ENCODE results near the gene SYNGAP1.

Gene SYNGAP1

DNA sequence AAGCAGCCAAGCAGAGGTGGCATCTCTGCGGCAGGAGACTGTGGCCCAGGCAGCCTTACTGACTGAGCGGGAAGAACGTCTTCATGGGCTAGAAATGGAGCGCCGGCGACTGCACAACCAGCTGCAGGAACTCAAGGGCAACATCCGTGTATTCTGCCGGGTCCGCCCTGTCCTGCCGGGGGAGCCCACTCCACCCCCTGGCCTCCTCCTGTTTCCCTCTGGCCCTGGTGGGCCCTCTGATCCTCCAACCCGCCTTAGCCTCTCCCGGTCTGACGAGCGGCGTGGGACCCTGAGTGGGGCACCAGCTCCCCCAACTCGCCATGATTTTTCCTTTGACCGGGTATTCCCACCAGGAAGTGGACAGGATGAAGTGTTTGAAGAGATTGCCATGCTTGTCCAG lies 15.0 kb upstream of the SYNGAP1 start:
- DNase-seq (ENCODE audit: low read depth): no peak

DNA sequence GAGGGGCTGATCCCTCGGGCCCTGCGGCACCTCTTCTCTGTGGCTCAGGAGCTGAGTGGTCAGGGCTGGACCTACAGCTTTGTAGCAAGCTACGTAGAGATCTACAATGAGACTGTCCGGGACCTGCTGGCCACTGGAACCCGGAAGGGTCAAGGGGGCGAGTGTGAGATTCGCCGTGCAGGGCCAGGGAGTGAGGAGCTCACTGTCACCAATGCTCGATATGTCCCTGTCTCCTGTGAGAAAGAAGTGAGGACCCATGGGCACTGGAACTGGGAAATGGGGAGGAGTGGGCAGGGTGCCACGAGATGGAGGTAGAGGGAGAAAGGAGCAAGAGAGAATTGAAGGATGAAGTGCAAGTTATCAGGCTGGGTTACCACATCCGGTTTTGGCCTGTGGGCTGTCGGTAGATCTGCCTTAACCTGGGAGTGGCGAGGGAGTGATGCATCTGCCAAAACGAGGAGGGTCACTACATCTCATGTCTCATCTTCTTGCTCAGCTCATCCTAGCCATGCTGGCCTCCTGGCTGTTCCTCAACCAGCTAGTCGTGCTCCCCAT lies 14.4 kb upstream of the SYNGAP1 start:
- DNase-seq (ENCODE audit: low read depth): no peak

DNA sequence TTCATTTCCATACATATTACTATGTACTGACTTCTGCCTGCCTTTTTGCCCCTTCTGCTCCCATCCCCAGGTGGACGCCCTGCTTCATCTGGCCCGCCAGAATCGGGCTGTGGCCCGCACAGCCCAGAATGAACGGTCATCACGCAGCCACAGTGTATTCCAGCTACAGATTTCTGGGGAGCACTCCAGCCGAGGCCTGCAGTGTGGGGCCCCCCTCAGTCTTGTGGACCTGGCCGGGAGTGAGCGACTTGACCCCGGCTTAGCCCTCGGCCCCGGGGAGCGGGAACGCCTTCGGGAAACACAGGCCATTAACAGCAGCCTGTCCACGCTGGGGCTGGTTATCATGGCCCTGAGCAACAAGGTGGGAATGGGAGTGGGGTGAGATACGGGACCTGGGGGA lies 13.7 kb upstream of the SYNGAP1 start:
- no peak for DNase-seq (ENCODE audit: low read depth)

DNA sequence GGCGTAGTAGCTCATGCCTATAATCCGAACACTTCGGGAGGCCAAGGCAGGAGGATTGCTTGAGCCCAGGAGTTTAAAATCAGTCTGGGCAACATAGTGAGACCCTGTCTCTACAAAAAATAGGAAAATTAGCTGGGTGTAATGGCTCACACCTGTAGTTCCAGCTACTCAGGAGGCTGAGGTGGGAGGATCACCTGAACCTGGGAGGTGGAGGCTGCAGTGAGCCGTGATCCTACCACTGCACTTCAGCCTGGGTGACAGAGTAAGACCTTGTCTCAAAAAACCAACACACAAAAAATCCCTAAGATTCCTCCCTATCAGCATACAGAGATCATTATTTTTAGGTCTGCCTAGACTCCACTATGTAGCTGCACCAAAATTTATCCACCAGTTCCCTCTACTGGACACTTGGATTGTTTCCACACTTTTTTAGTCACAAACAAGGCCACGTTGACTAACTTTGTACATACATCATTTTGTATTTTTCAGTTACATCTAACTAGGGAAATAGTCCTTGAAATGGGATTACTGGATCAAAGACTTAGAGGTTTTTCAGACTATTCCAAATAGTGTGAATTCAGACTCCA lies 12.6 kb upstream of the SYNGAP1 start:
- no peak for DNase-seq (ENCODE audit: low read depth)

DNA sequence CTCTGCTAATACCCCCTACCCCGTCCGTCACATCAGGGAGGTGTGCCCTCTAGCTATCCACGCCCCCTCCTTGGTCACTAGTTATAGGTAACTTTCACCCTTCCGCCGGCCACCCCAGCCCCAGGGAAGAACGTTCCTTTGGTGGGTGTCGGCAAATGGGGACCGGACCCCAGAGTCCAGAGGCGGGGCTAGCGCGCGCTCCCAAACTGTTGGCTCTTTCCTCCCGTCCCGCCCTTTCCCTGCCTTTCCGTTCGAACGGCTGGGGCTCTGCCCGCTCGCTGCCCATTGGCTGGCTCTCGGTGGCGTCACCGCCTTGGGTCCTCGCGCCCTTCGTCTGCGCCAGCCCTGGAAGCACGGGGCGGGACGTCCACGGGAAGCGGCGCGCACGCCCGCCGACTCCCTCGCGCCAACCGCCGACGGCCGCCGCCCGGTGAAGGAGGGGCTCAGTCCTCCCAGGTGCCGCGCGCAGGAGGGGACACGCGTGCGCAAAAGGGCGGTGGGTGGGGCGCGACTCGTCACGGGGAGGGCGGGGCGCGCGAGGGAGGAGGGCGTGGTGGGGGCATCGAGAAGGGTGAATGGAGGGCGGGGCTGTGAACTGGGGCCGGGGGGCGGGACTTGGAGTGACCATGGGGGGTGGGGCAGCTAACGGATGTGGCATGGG lies 9.7 kb upstream of the SYNGAP1 start:
- DNase-seq (ENCODE audit: low read depth): peak; percentile 78

DNA sequence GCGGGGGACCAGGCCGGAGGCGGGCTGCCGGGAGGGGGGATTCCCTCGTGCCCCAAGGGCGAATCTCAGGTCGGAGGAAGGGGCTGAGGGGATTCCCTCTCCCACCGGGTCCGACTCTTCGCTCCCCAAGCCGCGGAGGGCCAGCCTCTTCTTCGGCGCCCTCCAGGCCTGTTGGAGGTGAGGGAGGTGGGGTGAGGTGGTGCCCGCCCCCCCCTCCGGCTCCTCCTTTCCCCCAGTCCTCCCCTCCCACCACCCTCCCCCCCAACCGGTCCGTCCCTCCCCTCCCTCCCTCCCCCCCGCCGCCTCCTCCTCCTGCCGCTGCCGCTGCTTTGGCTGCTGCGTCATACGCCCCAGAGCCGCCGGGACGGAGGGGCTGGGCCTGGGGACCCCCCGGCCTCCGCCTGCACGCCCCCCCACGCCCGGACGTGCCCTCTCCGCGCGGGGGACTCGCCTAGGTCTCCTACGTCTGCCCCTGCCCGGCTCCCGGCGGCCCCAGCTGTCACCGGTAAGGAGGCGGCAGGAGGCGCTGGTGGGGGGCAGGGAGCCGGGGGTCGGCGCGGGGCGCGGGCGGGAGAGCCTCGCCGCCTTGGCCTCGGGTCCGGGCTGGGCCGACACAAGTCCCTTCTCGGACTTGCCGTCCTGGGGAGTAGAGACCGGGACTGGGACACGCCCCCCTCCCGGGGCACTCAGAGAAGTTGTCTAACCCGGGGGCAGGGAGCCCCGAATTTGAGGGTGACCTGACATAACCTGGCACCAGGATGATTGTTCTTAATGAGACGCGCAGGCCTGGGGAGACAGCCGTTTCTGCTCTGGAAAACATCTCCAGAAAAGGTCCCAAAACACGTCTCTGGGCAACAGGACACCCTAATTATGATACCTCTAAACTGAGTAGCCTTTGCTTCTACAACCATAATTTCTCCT lies 8.9 kb upstream of the SYNGAP1 start, which contains the start of gene PHF1:
Gene PHF1, plus strand, starts transcription at position 304 of the 921 bp plus-strand sequence. CDS start 1,250 bp downstream, outside the sequence.
- DNase-seq (ENCODE audit: low read depth): peak; percentile 43

DNA sequence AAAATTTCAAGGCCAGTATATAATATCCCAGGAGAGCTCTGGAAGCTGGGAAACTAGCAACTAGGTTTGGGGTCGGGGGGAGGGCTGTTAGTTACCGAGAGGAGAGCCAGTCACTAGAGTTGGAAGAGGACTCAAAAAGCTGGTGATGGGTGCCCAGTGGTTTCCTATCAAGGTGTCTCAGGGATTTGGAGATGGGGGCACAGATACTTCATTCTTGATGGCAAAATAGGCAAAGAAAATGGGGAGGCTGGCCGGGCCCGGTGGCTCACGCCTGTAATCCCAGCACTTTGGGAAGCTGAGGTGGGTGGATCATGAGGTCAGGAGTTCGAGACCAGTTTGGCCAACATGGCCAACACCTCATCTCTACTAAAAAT lies 8.2 kb upstream of the SYNGAP1 start:
- DNase-seq (ENCODE audit: low read depth): no peak

DNA sequence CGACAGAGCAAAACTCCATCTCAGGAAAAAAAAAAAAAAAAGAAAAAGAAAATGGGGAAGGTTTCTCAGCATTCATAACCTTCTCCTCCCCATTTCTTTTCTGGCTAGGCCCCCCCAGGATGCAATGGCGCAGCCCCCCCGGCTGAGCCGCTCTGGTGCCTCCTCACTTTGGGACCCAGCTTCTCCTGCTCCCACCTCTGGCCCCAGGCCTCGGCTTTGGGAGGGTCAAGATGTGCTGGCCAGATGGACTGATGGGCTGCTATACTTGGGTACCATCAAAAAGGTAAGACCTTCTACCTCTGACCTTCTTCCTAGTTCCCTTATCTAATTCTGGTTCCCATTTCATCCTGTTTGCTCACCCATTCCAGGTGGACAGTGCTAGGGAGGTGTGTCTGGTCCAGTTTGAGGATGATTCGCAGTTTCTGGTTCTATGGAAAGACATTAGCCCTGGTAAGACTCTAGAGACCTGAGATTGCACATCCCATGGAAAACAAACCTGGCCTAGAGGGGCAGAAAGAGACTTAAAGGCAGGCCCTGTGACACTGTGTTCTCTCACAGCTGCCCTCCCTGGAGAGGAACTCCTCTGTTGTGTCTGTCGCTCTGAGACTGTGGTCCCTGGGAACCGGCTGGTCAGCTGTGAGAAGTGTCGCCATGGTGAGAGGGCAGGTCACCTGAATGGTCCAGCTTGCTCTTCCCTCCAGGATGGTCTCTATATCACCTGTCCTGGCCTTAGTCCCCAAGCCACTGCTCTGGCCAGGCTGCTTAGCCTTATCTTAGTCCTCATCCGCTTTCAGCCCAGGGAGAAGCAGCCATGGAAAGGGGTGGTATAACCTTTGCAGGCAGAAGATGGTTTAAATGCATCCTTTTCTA lies 7.5 kb upstream of the SYNGAP1 start:
- no peak for DNase-seq (ENCODE audit: low read depth)

DNA sequence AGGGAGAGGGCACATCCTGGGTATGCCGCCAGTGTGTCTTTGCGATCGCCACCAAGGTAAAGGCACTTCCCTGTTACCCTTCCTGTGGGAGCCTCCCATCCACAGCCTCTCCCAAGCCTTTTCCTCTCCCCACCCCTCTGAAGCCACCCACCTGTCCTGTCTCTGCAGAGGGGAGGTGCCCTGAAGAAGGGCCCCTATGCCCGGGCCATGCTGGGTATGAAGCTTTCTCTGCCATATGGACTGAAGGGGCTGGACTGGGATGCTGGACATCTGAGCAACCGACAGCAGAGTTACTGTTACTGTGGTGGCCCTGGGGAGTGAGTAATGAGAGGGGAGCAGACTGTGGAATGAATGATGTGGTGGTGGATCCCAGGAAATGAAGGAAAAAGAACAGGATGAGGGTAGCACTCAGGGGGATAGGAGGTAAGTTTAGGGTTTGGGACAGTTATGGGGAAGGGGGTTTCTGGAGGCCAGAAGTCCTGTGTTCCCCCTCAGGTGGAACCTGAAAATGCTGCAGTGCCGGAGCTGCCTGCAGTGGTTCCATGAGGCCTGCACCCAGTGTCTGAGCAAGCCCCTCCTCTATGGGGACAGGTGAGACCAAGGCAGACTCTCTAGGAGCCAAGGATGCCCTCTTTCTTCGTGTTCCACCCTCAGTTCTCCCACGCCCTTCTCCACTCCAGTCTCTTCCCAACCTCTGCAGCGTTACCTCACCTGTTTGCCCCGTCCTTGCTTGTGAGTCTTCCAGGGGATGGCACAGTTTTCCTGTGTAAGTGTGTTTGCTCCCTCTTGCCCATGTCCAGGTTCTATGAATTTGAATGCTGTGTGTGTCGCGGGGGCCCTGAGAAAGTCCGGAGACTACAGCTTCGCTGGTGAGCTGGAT lies 6.4 kb upstream of the SYNGAP1 start:
- DNase-seq (ENCODE audit: low read depth): no peak

DNA sequence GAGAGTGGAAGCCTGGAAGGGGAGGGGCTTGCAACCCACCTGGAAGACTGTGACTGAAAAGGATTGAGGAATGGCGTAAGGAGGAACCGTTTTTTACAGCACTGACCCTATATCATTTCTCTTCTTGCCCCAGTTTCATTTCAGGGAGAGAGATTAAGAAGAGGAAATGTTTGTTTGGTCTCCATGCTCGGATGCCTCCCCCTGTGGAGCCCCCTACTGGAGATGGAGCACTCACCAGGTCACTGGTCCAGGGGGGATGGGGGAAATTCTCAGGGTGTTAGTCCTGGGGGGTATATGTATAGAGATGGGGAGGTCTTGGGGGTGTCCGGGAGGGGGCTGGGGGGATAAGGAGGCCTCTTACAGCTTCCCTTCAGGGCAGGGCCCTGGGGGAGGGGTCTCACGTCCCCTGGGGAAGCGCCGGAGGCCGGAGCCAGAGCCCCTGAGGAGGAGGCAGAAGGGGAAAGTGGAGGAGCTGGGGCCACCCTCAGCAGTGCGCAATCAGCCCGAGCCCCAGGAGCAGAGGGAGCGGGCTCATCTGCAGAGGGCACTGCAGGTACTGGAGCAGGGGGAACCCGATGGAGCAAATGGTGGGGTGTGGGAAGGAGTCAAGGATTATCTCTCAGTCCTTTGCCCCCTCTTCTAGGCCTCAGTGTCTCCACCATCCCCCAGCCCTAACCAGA lies 5.1 kb upstream of the SYNGAP1 start:
- DNase-seq (ENCODE audit: low read depth): no peak

DNA sequence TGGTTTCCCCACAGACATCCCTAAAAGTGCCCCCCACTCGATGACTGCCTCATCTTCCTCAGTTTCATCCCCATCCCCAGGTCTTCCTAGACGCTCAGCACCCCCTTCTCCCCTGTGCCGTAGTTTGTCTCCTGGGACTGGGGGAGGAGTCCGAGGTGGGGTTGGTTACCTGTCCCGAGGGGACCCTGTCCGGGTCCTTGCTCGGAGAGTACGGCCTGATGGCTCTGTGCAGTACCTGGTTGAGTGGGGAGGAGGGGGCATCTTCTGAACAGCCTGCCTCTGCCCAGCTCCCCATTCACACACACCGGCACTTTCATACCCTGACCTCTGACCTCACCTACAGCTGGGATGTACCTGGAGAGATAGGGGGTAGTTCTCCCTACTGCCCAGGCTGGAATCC lies 4.0 kb upstream of the SYNGAP1 start:
- no peak for DNase-seq (ENCODE audit: low read depth)

DNA sequence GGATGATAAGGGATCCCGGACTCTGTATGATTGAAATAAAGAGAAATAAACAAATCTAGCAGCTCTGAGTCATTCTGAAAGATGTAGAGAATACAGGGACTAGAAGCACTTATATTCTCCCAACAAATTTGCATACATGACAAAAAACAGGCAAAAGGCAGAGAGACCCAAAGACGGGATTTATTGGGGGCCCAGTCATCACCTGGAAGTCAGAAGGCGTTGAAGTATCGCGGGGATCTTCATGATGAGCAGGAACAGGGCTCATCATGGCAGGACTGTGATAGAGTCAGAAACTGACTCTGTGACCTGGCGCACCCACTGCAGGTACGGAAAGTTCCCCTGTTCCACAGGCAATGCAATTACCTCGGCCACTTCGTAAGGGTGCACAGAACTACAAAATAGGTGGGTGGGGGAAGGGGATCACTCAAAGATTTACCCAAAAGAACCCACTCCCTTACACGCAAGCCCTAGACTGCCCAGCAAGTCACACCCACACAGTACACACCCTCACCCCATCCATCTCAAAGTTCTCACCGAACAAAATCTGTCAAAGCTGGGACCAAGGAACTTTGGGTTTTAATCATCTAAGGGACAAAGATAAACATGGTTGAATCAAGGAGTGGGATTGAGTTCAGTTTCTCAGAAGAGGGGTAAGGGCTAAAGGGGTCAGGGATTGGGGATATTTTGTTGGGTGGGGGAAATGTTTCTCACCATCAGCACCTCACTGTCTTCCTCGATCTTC lies 3.3 kb upstream of the SYNGAP1 start:
- no peak for DNase-seq (ENCODE audit: low read depth)

DNA sequence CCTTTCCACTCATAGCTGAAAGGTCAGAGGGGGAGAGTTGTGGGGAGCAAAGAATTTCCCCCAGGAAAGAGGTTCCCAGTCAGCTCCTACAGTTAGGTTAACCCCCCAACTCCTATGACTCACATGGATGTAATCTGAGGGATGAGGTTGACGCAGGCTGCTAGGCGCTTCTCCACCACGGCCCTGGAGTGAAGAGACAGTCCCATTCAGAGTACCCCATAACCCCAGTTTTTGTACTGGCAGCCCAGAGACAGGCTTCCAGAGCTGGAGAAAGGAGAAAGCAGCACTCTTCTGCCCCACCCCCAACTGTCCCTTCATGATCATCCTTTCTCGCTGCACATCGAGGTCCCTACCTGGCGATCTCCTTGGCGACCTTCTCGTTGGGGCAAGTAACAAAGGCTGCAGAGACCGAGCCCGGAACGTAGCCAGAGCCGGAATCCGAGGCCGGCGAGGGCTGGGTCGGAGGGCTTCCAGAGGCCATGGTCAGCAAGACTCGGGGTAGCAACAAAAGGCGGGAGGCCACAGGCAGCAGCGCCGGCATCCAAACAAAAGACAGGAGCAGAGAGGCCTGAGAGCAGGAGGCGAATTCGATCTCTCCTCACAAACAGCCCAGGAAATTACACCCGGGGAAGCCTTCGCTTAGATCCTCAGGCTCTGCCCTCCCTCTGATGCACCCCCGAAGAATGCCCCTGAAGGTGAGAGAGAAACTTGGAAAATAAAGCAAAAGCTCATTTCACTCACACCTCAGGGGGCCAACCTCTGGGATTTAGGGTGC lies 2.5 kb upstream of the SYNGAP1 start:
- peak; percentile 65 for DNase-seq (ENCODE audit: low read depth)

DNA sequence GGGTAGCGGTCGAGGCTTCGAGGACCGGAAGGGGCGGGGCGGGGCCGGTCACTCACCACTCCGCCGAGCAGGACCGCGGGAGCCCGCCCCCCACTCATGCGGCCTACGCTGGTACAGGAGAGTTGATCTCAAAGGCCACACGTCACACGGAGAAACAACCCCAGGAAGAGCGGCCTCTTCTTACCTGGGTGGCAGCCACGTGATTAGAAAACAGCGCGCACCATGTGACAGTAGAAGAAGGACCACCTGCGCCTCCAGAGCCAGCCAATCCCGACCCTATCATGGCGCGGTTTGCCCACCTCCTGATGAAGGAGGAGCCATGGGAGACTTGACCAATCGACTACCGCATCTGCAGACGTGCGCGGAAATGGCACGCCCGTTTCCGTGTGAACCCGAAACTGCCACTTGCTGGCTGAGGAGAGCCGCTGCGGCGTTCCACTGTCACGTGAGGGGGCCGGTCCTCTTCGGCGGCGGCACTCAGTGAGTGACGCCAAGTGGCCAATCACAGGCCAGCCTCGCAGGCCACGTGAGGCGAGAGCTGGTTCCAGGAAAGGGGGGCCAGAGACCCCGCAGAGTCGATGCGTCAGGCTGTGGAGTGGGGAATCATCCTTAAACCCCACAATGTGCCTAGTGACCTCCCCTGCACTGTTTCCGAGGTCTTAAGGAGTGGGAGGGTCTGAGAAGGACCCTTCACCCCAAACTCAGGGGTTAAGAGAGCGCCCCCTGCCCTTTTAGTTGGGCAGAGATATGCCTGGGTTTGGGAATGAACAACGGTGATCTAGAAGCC lies 1.8 kb upstream of the SYNGAP1 start, which contains the start of gene CUTA:
Gene CUTA, minus strand, starts transcription at position 205 of the 787 bp plus-strand sequence. Its CDS starts 107 bp downstream, at position 98.
- DNase-seq (ENCODE audit: low read depth): peak; percentile 98

DNA sequence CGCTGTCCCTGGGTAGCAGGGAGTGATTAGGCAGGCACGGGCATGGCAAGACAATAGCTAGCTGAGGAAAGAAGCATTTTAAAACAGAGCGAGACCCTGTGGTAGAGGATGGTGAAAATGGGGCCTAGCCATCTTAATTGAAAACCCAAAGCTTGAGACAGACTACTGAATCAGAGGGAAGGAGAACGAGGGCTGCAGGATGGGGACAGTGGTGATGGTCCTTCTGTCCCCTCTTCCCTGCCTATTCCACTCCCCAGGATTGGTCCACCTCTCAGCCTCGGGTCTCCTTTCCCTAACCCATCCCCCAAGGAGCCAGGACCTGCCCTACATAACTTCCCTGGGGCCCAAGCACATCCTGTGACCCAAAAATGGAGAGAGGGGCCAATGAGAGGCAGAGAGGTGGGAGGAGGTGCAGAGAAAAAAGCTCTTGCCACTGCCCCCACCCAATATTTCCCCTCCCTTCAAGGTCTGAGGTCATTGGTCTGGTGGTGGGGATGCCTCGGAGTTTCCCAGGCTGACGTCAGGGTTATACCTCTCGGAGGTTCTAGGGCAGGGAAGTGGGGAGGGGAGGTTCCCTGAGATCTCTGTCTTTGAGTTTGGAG lies 1.1 kb upstream of the SYNGAP1 start:
- no peak for DNase-seq (ENCODE audit: low read depth)

DNA sequence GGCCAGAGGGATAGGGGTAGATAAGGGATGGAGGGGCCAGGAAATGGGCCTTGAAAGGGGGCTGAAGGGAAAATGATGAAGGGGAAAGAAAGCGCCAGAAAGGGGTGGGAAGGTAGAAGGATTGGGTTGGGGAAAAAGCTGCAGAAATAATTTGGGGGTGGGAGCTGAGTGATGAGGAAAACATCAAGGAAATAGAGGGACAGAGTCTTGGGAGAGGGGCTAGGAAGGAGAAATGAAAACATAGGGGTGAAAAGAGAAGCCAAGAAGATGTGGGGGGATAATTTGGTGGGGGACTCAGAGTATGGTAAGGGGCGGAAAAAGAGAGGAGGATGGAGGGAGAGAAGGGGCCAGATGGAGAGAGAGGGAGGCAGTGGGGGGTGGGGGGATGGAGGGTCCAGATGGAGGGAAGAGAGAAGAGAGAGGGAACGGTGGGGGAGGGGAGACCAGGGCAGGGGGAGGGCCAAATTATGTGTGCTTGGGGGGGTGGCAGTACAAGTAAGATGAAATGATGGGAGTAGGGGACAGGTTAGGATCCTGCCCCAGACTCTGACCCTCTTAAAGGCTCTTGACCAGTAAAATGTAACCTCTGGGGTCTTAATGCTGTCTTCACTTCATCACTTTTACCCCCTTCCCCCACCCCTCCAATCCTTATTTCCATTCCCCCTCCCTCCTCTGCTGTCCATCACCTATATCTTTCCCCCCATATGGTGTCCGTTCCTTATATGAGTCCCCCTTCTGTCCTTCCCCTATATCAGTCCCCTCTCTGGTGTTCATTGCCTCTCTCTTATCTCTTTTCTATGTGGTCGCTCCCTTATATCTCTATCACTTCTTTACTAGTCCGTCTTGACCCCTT lies 852 bp downstream of the SYNGAP1 start:
- DNase-seq (ENCODE audit: low read depth): no peak
